HEK293 (cell line): Measurements from ENCODE around the gene PDE2A.
A peak's percentile ranks its signal among the peaks of the same experiment; 100 is the strongest.

Experiments
- CTCF ChIA-PET: fragments of 350-600 bp; formaldehyde crosslinking; extraction: SDS; loops from one replicate; lab custom pipeline; 2021; ENCODE audit warnings: antibody characterized with exemption; lab: Yijun Ruan, JAX
- POLR2A ChIA-PET: fragments of 300-600 bp; formaldehyde crosslinking; extraction: SDS; loops from one replicate; lab custom pipeline; 2020; ENCODE audit warnings: antibody characterized with exemption, inconsistent platforms; lab: Yijun Ruan, JAX
- H3K27ac ChIP-seq: fragments of 200-500 bp; sonication (Bioruptor generic); 2 replicates; pipeline ENCODE4 v1.5.1; 2014; ENCODE audit warnings: low read depth, low read length, control low read depth, inconsistent platforms; ENCODE audit errors: extremely low read depth
- H3K36me3 ChIP-seq, 2 experiments: fragments of 200-500 bp in 1 of 2; sonication (Bioruptor generic) in 1 of 2; 1 replicate in 1 of 2; 2 replicates in 1 of 2; pipeline ENCODE4 v1.5.1; 2014 to 2017; ENCODE audit warnings: inconsistent platforms in 2 of 2, low read length in 2 of 2; ENCODE audit not compliant: control insufficient read depth in 2 of 2, insufficient read depth in 1 of 2
- H3K4me1 ChIP-seq: fragments of 200-500 bp; sonication (Bioruptor generic); 2 replicates; pipeline ENCODE4 v1.5.1; 2014; ENCODE audit warnings: mild to moderate bottlenecking, low read length, inconsistent platforms; ENCODE audit not compliant: control insufficient read depth, insufficient read depth
- H3K4me3 ChIP-seq: 2 replicates; pipeline ENCODE4 v1.5.1; 2011; ENCODE audit warnings: low read depth, mild to moderate bottlenecking, control low read depth, low read length, moderate library complexity
- H3K9me3 ChIP-seq: fragments of 200-500 bp; sonication (Bioruptor generic); 2 replicates; pipeline ENCODE4 v1.5.1; 2014; ENCODE audit warnings: low read depth, low read length, inconsistent platforms; ENCODE audit not compliant: control insufficient read depth, insufficient read depth
- GLIS2 ChIP-seq: fragments of 450-650 bp; formaldehyde crosslinking; IDR thresholded peaks from 2 replicates; pipeline ENCODE4 v1.5.1; 2016; ENCODE audit warnings: missing biosample characterization, missing genetic modification characterization
- IKZF3 ChIP-seq: fragments of 450-650 bp; IDR thresholded peaks from 2 replicates; pipeline ENCODE4 v1.5.0; 2018; ENCODE audit warnings: missing biosample characterization, mild to moderate bottlenecking, missing genetic modification characterization, moderate library complexity
- PBX3 ChIP-seq: sonication (generic); formaldehyde crosslinking; IDR thresholded peaks from 2 replicates; pipeline ENCODE4 v1.8.1; 2022; ENCODE audit warnings: mild to moderate bottlenecking, moderate library complexity, missing genetic modification reagents
- PRDM4 ChIP-seq: fragments of 450-650 bp; formaldehyde crosslinking; IDR thresholded peaks from 2 replicates; pipeline ENCODE4 v1.5.1; 2017; ENCODE audit warnings: missing biosample characterization, missing genetic modification characterization
- SCRT2 ChIP-seq: fragments of 450-650 bp; formaldehyde crosslinking; IDR thresholded peaks from 2 replicates; pipeline ENCODE4 v1.5.1; 2016; ENCODE audit warnings: missing biosample characterization, missing genetic modification characterization
- ZBTB26 ChIP-seq: fragments of 450-650 bp; formaldehyde crosslinking; optimal IDR thresholded peaks from 2 replicates; pipeline ENCODE3; 2016; ENCODE audit warnings: missing biosample characterization, mild to moderate bottlenecking, missing genetic modification characterization
- ZBTB44 ChIP-seq: fragments of 450-650 bp; IDR thresholded peaks from 2 replicates; pipeline ENCODE4 v1.5.1; 2018; ENCODE audit warnings: missing biosample characterization, mild to moderate bottlenecking, missing genetic modification characterization
- ZEB2 ChIP-seq: fragments of 450-650 bp; formaldehyde crosslinking; IDR thresholded peaks from 2 replicates; pipeline ENCODE4 v1.5.1; 2016; ENCODE audit warnings: missing biosample characterization, missing genetic modification characterization
- ZFP3 ChIP-seq: fragments of 450-650 bp; formaldehyde crosslinking; IDR thresholded peaks from 2 replicates; pipeline ENCODE4 v1.5.1; 2016; ENCODE audit warnings: low read depth, missing biosample characterization, missing genetic modification characterization
- ZFP37 ChIP-seq: fragments of 450-650 bp; formaldehyde crosslinking; IDR thresholded peaks from 2 replicates; pipeline ENCODE4 v1.5.1; 2016; ENCODE audit warnings: missing biosample characterization, missing genetic modification characterization
- ZIC2 ChIP-seq: fragments of 450-650 bp; formaldehyde crosslinking; IDR thresholded peaks from 2 replicates; pipeline ENCODE4 v1.5.1; 2016; ENCODE audit warnings: missing biosample characterization, missing genetic modification characterization
- ZNF19 ChIP-seq: fragments of 450-650 bp; formaldehyde crosslinking; IDR thresholded peaks from 2 replicates; pipeline ENCODE4; 2016; ENCODE audit warnings: missing biosample characterization, missing genetic modification characterization, low read depth
- ZNF324 ChIP-seq: fragments of 450-650 bp; formaldehyde crosslinking; IDR thresholded peaks from 2 replicates; pipeline ENCODE4 v1.5.1; 2016; ENCODE audit warnings: missing biosample characterization, missing genetic modification characterization
- ZNF394 ChIP-seq: fragments of 450-650 bp; formaldehyde crosslinking; IDR thresholded peaks from 2 replicates; pipeline ENCODE4 v1.5.1; 2016; ENCODE audit warnings: missing biosample characterization, missing genetic modification characterization, mild to moderate bottlenecking, moderate library complexity, borderline replicate concordance
- ZNF639 ChIP-seq: fragments of 450-650 bp; formaldehyde crosslinking; IDR thresholded peaks from 2 replicates; pipeline ENCODE4 v1.5.1; 2016; ENCODE audit warnings: missing biosample characterization, missing genetic modification characterization
- ZNF670 ChIP-seq: fragments of 450-650 bp; formaldehyde crosslinking; IDR thresholded peaks from 2 replicates; pipeline ENCODE4 v1.5.1; 2016; ENCODE audit warnings: missing biosample characterization, missing genetic modification characterization, low read depth
- ZNF76 ChIP-seq: fragments of 450-650 bp; formaldehyde crosslinking; IDR thresholded peaks from 2 replicates; pipeline ENCODE4; 2016; ENCODE audit warnings: low read depth, missing biosample characterization, missing genetic modification characterization, borderline replicate concordance
- ZXDB ChIP-seq: fragments of 450-650 bp; formaldehyde crosslinking; IDR thresholded peaks from 2 replicates; pipeline ENCODE4 v1.5.1; 2016; ENCODE audit warnings: missing biosample characterization, missing genetic modification characterization

The PDE2A gene

GRCh38 chr11:72692498-72693237 is 18.4 kb upstream of the PDE2A start:
- no peaks in the 10 kb centered on the region for H3K9me3 ChIP-seq
- H3K36me3 ChIP-seq, result peaks cover 0 to 99% of the 10 kb centered on the region in 2 experiments; a peak in 2 of 3 replicates
- TF ChIP-seq SCRT2 (tag by site-specific recombination) (peak; percentile 90), ZFP37 (no peak)
- H3K4me1 ChIP-seq, result no peaks in the 10 kb centered on the region
- ChIA-PET CTCF (interaction anchor here (1.0 to 1.1 kb wide), 2 partner anchors 9 to 11 kb away, joined by 3 to 4 read pairs; no protein-coding TSS in a partner anchor), POLR2A (no interaction called here)
- no peak overlapping the region for H3K4me3 ChIP-seq
- no peak overlapping the region for H3K27ac ChIP-seq

- Histone ChIP-seq H3K9me3 (no peaks in the 10 kb centered on the region), H3K4me3 (no peak overlapping the region), H3K27ac (no peak overlapping the region), H3K36me3 (peaks cover 0 to 97% of the 10 kb centered on the region in 2 experiments; a peak in 2 of 3 replicates)
- ChIA-PET CTCF (no interaction called here), POLR2A (no interaction called here)
- TF ChIP-seq ZXDB (no peak), ZIC2 (tag by site-specific recombination) (no peak), ZNF19 (tag by site-specific recombination) (no peak), ZBTB44 (tag by site-specific recombination) (no peak), PRDM4 (tag by site-specific recombination) (no peak), ZFP3 (tag by site-specific recombination) (no peak), ZNF76 (tag by site-specific recombination) (no peak), PBX3 (CRISPR knock-in tag) (no peak), ZNF394 (tag by site-specific recombination) (no peak), ZEB2 (no peak), IKZF3 (no peak), ZNF670 (no peak), ZBTB26 (no peak)
- TF ChIP-seq, all 188 proteins: peak for 0
- H3K4me1 ChIP-seq, result no peaks in the 10 kb centered on the region
These were observed 15.9 kb upstream of the PDE2A start for GRCh38 chr11:72690166-72690565.

GRCh38 chr11:72688929-72689328 is 14.7 kb upstream of the PDE2A start:
- CTCF ChIA-PET, result no interaction called here
- POLR2A ChIA-PET, result no interaction called here
- peaks cover 0 to 94% of the 10 kb centered on the region in 2 experiments; a peak in 2 of 3 replicates for H3K36me3 ChIP-seq

More at GRCh38 chr11:72688929-72689328, 14.7 kb upstream of the PDE2A start:
- no peak overlapping the region for H3K27ac ChIP-seq
- H3K4me1 ChIP-seq, result no peaks in the 10 kb centered on the region
- H3K9me3 ChIP-seq, result no peaks in the 10 kb centered on the region
- no peak for TF ChIP-seq ZNF639 (tag by site-specific recombination)
- TF ChIP-seq ZNF324, result no peak
- TF ChIP-seq GLIS2 (tag by site-specific recombination), result no peak
- no peak overlapping the region for H3K4me3 ChIP-seq
